HepG2 (cell line): ENCODE data around the gene TESK1. TPM values are rescaled to one million over a fixed set of nuclear protein-coding genes. Genes with fewer than 3 reads are reported as not detected.

ENCODE experiments used
- ATAC-seq: fragments of 200-7000 bp; cut with Tn5 transposase; 3 replicates; pipeline ENCODE4 v1.9.1; 2020; ENCODE audit warnings: mild to moderate bottlenecking, moderate library complexity
- BruUV-seq: library from RNA; stranded (reverse); fragments of 400-500 nt; replicated peaks from 2 replicates; lab custom pipeline; 2021; lab: Mats Ljungman, UMichigan
- CTCF ChIA-PET: fragments of 300-600 bp; formaldehyde crosslinking; extraction: SDS; loops from one replicate; lab custom pipeline; 2021; ENCODE audit warnings: low total read pairs, inconsistent platforms, low intra/inter-chr PET ratio; lab: Yijun Ruan, JAX
- POLR2A ChIA-PET: fragments of 350-600 bp; sonication (Branson Sonifier 250); formaldehyde crosslinking; loops from one replicate; lab custom pipeline; 2020; ENCODE audit warnings: antibody characterized with exemption, inconsistent platforms; lab: Yijun Ruan, JAX
- DNase-seq: peaks from one replicate; pipeline ENCODE4 v3.0.0-alpha.2; 2015; ENCODE audit warnings: low spot score
- FAIRE-seq: peaks from 3 replicates; lab custom pipeline; 2011; peaks lifted over from hg19 to GRCh38; lab: Jason Lieb, UNC
- H2AFZ ChIP-seq: one replicate; pipeline ENCODE4 v1.6.1; 2011; ENCODE audit warnings: low read length, inconsistent platforms
- H3K27ac ChIP-seq: fragments of 300-600 bp; 3 replicates; pipeline ENCODE4 v1.8.0; 2011; ENCODE audit warnings: mixed run types, mild to moderate bottlenecking, mixed read lengths, low read length, inconsistent platforms; ENCODE audit not compliant: insufficient read depth; ENCODE audit errors: extremely low read length
- H3K27me3 ChIP-seq, 2 experiments: fragments of 200-600 bp in 1 of 2; 2 replicates in 1 of 2; 3 replicates in 1 of 2; pipeline versions ENCODE4 v1.6.0 to v1.8.0; 2011; ENCODE audit warnings: low read length in 2 of 2, mild to moderate bottlenecking in 2 of 2, moderate library complexity in 2 of 2, inconsistent platforms in 1 of 2; ENCODE audit not compliant: insufficient read depth in 2 of 2, control insufficient read depth in 1 of 2
- H3K36me3 ChIP-seq, 2 experiments: fragments of 200-600 bp in 1 of 2; replicated peaks in 1 of 2; 2 replicates in 1 of 2; 3 replicates in 1 of 2; pipeline versions ENCODE4 v1.5.1 to v1.8.0; 2011; ENCODE audit warnings: low read length in 2 of 2, inconsistent platforms in 1 of 2; ENCODE audit not compliant: insufficient read depth in 2 of 2, control insufficient read depth in 1 of 2
- H3K4me1 ChIP-seq: 2 replicates; pipeline ENCODE4 v1.5.1; 2012; ENCODE audit warnings: low read length, inconsistent platforms; ENCODE audit not compliant: insufficient read depth
- H3K4me2 ChIP-seq: 2 replicates; pipeline ENCODE4 v1.6.0; 2011; ENCODE audit warnings: low read depth, low read length, inconsistent platforms
- H3K4me3 ChIP-seq, 3 experiments: fragments of 200-600 bp in 1 of 3; sonication (generic), shearing (Covaris generic) in 1 of 3; replicated peaks in 1 of 3; 2 replicates each; pipeline ENCODE4 v1.5.1; 2011 to 2016; ENCODE audit warnings: low read length in 3 of 3, inconsistent platforms in 2 of 3, low read depth in 2 of 3, mild to moderate bottlenecking in 2 of 3, control low read depth in 1 of 3, mixed read lengths in 1 of 3; ENCODE audit not compliant: insufficient read depth in 1 of 3
- H3K79me2 ChIP-seq: one replicate; pipeline ENCODE4 v1.6.1; 2011; ENCODE audit warnings: low read length, inconsistent platforms; ENCODE audit not compliant: insufficient read depth
- H3K9ac ChIP-seq: 2 replicates; pipeline ENCODE4 v1.6.0; 2011; ENCODE audit warnings: mild to moderate bottlenecking, low read depth, low read length, inconsistent platforms; ENCODE audit not compliant: insufficient read depth
- H3K9me3 ChIP-seq: 2 replicates; pipeline ENCODE4 v1.5.1; 2012; ENCODE audit warnings: mild to moderate bottlenecking, low read length
- H4K20me1 ChIP-seq: 2 replicates; pipeline ENCODE4 v1.6.0; 2011; ENCODE audit warnings: inconsistent platforms, mild to moderate bottlenecking, low read length, moderate library complexity; ENCODE audit not compliant: insufficient read depth
- RORA ChIP-seq: sonication (generic); formaldehyde crosslinking; IDR thresholded peaks from 2 replicates; pipeline ENCODE4 v1.5.0; 2020; ENCODE audit warnings: mild to moderate bottlenecking, missing genetic modification reagents, moderate library complexity
- SKI ChIP-seq: fragments of 450-650 bp; IDR thresholded peaks from one replicate; pipeline ENCODE4 v1.6.1; 2018; ENCODE audit warnings: mild to moderate bottlenecking; ENCODE audit not compliant: partially characterized antibody
- SUZ12 ChIP-seq: fragments of 150-350 bp; IDR thresholded peaks from 2 replicates; pipeline ENCODE4 v1.6.1; 2014; ENCODE audit warnings: low read depth, low read length
- TOE1 ChIP-seq: sonication (generic); formaldehyde crosslinking; IDR thresholded peaks from 2 replicates; pipeline ENCODE4 v1.4.0; 2020; ENCODE audit warnings: mild to moderate bottlenecking, missing genetic modification reagents
- ZFX ChIP-seq: sonication (generic); formaldehyde crosslinking; IDR thresholded peaks from 2 replicates; pipeline ENCODE4 v1.4.0; 2020; ENCODE audit warnings: mild to moderate bottlenecking, low read depth, missing genetic modification reagents, moderate library complexity
- ZNF296 ChIP-seq: sonication (generic); formaldehyde crosslinking; conservative IDR thresholded peaks from 2 replicates; pipeline ENCODE4 v1.5.0; 2020; ENCODE audit warnings: mild to moderate bottlenecking, missing genetic modification reagents
- ZNF331 ChIP-seq: sonication (generic); formaldehyde crosslinking; IDR thresholded peaks from 2 replicates; pipeline ENCODE4 v1.4.0; 2020; ENCODE audit warnings: missing genetic modification reagents
- whole genome bisulfite sequencing: methylation state at CpG from one replicate; pipeline ENCODE4 v1.1.6; 2017; ENCODE audit warnings: low lambda C conversion rate; 5-methylcytosine and 5-hydroxymethylcytosine counted together
- in situ Hi-C: cut with HindIII; loops from 2 replicates; pipeline ENCODE4 v1.10.0; 2017; ENCODE audit warnings: low pct_unique_long_range_greater_than_20kb; ENCODE audit not compliant: extremely low pct_ligation_motif_present
- intact Hi-C: fragments of 100-400 bp; cut with micrococcal nuclease; formaldehyde crosslinking; loops from one replicate; pipeline ENCODE4 v1.10.0; 2022; ENCODE audit not compliant: unreplicated experiment
- polyA plus RNA-seq, 8 experiments: library from polyadenylated mRNA; depleted of rRNA in 3 of 8; stranded (reverse) in 7 of 8; unstranded in 1 of 8; fragments of >200 nt; fragmentation: Illumina TruSeq in 4 of 8; extraction: Trizol in 4 of 8; gene quantifications; 2 replicates each; pipeline versions ENCODE4 v1.2.1 to v1.2.3, GENCODE V29; 2011 to 2016; ENCODE audit warnings: low read depth in 4 of 8, missing spikeins in 1 of 8, mixed read lengths in 1 of 8; ENCODE audit not compliant: insufficient read depth in 1 of 8
- total RNA-seq, 5 experiments: library from RNA; depleted of rRNA; stranded (reverse); fragments of >200 nt; fragmentation: Illumina TruSeq; extraction: Trizol; gene quantifications; 2 replicates each; pipeline ENCODE4 v1.2.3, GENCODE V29; 2016; ENCODE audit warnings: low read depth in 1 of 5
- TF ChIP-seq, protein P1 (sequence below): sonication (generic); formaldehyde crosslinking; IDR thresholded peaks from 2 replicates; pipeline ENCODE4 v1.9.0; 2022; ENCODE audit warnings: missing genetic modification reagents, mild to moderate bottlenecking, borderline replicate concordance
- TF ChIP-seq, protein P2 (sequence below): sonication (generic); formaldehyde crosslinking; IDR thresholded peaks from 2 replicates; pipeline ENCODE4 v1.5.0; 2020; ENCODE audit warnings: missing genetic modification reagents

Gene TESK1
- total and polyA plus RNA-seq, 2 of the 13 experiments (the other 11 are each of a cell fraction or from before 2014, with no cell fraction given) = 7.3 to 13.6 TPM

DNA sequence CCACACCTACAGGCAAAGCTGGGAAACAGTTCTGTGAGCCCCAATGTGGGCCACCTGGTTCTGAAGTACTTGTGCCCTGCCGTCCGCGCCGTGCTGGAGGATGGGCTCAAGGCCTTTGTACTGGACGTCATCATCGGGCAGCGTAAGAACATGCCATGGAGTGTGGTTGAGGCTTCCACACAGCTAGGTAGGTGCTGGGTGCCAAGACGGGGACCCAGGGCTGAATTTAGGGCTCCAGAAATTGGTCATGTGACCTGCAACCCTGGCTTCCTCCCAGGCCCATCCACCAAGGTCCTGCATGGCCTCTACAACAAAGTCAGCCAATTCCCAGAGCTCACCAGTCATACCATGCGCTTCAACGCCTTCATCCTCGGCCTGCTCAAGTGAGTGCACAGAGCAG lies 46.9 kb upstream of the TESK1 start:
- BruUV-seq = no TSS peak
- ATAC-seq = no peak
- no peak overlapping the region for H3K9ac ChIP-seq

More for the DNA sequence above, 46.9 kb upstream of the TESK1 start:
- peaks cover 3 to 16% of the 10 kb centered on the region in 2 experiments for H3K36me3 ChIP-seq
- no peak overlapping the region for H3K4me2 ChIP-seq
- H3K27me3 ChIP-seq = no peaks in the 10 kb centered on the region
- POLR2A ChIA-PET = no interaction called here
- intact Hi-C loops (loop anchor here (10.0 kb wide), 1 partner anchor 363 kb away; no protein-coding TSS in a partner anchor), in situ Hi-C loops (no loop called here)
- H2AFZ ChIP-seq = no peak overlapping the region
- H4K20me1 ChIP-seq = no peaks in the 10 kb centered on the region
- no peaks in the 10 kb centered on the region for H3K9me3 ChIP-seq
- H3K79me2 ChIP-seq = no peaks in the 10 kb centered on the region
- WGBS = 97% methylated on average over 3 of the region's 11 CpGs
- CTCF ChIA-PET = no interaction called here
- DNase-seq = no peak
- TF ChIP-seq ZNF296 (CRISPR knock-in tag) = no peak
- no peak for TF ChIP-seq RORA (CRISPR knock-in tag)
- TF ChIP-seq TOE1 (CRISPR knock-in tag) = no peak
- TF ChIP-seq, protein P1, sequence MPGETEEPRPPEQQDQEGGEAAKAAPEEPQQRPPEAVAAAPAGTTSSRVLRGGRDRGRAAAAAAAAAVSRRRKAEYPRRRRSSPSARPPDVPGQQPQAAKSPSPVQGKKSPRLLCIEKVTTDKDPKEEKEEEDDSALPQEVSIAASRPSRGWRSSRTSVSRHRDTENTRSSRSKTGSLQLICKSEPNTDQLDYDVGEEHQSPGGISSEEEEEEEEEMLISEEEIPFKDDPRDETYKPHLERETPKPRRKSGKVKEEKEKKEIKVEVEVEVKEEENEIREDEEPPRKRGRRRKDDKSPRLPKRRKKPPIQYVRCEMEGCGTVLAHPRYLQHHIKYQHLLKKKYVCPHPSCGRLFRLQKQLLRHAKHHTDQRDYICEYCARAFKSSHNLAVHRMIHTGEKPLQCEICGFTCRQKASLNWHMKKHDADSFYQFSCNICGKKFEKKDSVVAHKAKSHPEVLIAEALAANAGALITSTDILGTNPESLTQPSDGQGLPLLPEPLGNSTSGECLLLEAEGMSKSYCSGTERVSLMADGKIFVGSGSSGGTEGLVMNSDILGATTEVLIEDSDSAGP (CRISPR knock-in tag) = no peak
- no peak for TF ChIP-seq ZNF331 (CRISPR knock-in tag)
- TF ChIP-seq SUZ12 = no peak
- TF ChIP-seq, protein P2, sequence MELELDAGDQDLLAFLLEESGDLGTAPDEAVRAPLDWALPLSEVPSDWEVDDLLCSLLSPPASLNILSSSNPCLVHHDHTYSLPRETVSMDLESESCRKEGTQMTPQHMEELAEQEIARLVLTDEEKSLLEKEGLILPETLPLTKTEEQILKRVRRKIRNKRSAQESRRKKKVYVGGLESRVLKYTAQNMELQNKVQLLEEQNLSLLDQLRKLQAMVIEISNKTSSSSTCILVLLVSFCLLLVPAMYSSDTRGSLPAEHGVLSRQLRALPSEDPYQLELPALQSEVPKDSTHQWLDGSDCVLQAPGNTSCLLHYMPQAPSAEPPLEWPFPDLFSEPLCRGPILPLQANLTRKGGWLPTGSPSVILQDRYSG (CRISPR knock-in tag) = no peak
- no peak for TF ChIP-seq SKI
- TF ChIP-seq ZFX (CRISPR knock-in tag) = no peak
- no peak overlapping the region for H3K4me3 ChIP-seq
- no peak for FAIRE-seq
- H3K4me1 ChIP-seq = peaks cover 14% of the 10 kb centered on the region
- H3K27ac ChIP-seq = no peak overlapping the region
